Vagina (tissue), 2 donors: ENCODE data around the gene MCAM.

Source experiments
- POLR2A ChIP-seq, 2 donors: fragments of 450-650 bp; IDR thresholded peaks; one replicate each; pipeline ENCODE4 v1.6.1; 2017; ENCODE audit warnings: antibody characterized with exemption in 2 of 2, mild to moderate bottlenecking in 2 of 2, moderate library complexity in 2 of 2
- POLR2AphosphoS5 ChIP-seq, 2 donors: sonication (generic); formaldehyde crosslinking; IDR thresholded peaks; one replicate each; pipeline ENCODE4 v1.9.0; 2017; ENCODE audit warnings: antibody characterized with exemption in 2 of 2, mild to moderate bottlenecking in 2 of 2, low read depth in 1 of 2; ENCODE audit not compliant: insufficient read depth in 1 of 2
- TF ChIP-seq, protein P1 (sequence below), 3 experiments: fragments of 450-650 bp in 2 of 3; fragments of 200-600 bp in 1 of 3; sonication (generic) in 1 of 3; IDR thresholded peaks; one replicate each; pipeline ENCODE4 v1.5.1; 2017 to 2019; ENCODE audit warnings: antibody characterized with exemption in 3 of 3, mild to moderate bottlenecking in 2 of 3, moderate library complexity in 2 of 3

DNA sequence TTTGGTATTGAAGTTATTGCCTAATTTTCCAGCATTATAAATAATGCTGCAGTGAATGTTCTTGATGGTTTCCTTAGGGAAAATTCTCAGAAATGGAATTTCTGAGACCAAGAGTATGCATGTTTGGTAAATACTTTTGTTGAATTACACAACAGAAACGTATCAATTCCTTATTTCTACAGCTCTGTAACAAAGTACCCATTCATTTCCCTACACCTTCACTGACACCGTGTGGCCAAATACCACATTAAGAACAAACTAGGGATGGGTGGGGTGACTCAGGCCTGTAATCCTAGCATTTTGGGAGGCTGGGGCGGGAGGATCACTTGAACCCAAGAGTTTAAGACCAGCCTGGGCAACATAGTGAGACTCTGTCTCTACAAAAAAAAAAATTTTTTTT lies 21.8 kb downstream of the MCAM start:
- TF ChIP-seq, protein P1, sequence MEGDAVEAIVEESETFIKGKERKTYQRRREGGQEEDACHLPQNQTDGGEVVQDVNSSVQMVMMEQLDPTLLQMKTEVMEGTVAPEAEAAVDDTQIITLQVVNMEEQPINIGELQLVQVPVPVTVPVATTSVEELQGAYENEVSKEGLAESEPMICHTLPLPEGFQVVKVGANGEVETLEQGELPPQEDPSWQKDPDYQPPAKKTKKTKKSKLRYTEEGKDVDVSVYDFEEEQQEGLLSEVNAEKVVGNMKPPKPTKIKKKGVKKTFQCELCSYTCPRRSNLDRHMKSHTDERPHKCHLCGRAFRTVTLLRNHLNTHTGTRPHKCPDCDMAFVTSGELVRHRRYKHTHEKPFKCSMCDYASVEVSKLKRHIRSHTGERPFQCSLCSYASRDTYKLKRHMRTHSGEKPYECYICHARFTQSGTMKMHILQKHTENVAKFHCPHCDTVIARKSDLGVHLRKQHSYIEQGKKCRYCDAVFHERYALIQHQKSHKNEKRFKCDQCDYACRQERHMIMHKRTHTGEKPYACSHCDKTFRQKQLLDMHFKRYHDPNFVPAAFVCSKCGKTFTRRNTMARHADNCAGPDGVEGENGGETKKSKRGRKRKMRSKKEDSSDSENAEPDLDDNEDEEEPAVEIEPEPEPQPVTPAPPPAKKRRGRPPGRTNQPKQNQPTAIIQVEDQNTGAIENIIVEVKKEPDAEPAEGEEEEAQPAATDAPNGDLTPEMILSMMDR (IDR thresholded peaks at IDR 0.05), result no peak
- no peak for TF ChIP-seq POLR2AphosphoS5 (IDR thresholded peaks at IDR 0.05; ENCODE audit: insufficient read depth in 1 of 2, low read depth in 1 of 2)
- TF ChIP-seq POLR2A (IDR thresholded peaks at IDR 0.05), result no peak
